NCI-H2196 treated with DMSO at 0.1 percent for 48 hours (cell line): ENCODE measurements around the gene SLX4.

Source experiments
- DNase-seq: peaks from one replicate; lab custom pipeline; 2025; ENCODE audit not compliant: unreplicated experiment; lab: John Stamatoyannopoulos, UW

SLX4 gene

DNA sequence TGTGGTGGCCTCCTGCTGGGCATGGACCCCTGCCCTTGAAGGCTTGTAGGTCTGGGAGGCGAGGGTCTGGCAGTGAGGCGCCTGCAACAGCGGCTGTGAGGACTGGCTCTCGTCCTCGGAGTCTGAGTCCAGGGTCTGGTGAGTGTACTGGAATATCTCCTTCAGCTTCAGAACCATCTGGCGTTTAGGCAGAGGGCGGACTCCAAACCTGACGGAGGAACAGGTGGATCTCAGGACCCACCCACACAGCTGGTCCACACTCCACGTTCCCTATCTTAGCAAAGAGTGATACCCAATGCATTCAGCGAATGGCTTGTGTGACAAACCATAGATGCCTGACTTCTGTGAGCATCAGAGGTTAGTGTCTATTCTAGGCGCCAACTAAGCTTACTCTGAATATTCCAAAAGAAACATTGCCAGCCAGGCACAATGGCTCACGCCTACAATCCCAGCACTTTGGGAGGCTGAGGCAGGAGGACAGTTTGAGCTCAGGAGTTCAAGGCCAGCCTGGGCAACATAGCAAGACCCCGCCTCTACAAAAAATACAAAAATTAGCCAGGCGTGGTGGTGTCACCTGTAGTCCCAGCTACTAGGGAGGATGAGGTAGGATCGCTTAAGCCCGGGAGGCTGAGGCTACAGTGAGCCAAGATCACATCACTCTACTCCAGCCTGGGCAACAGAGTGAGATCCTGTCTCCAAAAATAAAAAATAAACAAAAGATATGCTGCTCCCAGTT lies 27.9 kb downstream of the SLX4 start:
- DNase-seq, result no peak

GRCh38 chr16:3582276-3583165 lies 28.9 kb downstream of the SLX4 start:
- no peak for DNase-seq

DNA sequence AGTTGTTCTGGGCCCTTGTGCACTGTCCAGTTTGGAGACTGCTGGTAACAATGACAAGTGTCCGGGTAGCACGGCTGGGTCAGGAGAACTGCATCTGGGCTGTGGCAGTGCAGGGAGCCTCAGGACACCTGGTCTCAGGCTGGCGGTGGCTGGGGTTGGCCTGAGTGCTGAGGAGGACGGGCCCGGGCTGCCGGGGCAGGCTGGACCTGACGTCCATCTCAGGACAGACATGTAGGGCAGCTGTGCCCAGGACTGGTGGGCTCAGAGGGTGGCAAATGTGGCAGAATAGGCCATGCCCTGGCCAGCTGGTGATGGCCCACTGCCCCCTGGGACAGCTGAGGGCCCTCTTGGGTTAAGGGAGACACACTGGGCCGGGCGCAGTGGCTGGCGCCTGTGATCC lies 30.0 kb downstream of the SLX4 start:
- no peak for DNase-seq

DNA sequence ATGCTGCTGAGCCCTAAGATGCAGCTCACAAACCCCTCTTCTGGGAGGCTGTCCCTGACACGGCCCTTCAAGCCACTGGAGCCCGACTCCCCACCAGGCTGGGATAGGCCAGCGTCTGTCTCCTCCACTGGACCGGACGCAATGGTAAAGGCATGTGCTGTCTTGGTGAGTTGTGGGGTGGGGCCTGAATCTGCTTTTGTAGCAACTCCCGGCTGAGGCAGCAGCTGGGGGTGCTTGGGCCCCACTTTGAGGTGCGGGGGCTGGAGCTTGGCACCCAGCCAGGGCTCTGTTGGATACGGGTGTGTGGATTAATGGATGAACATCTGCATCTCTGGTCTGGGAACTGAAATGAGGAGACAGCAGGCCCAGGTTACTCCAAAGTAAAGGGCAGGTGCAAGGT lies 30.7 kb downstream of the SLX4 start:
- DNase-seq, result no peak

- DNase-seq, result no peak
Observed at GRCh38 chr16:3580251-3580651, 31.2 kb downstream of the SLX4 start.

DNA sequence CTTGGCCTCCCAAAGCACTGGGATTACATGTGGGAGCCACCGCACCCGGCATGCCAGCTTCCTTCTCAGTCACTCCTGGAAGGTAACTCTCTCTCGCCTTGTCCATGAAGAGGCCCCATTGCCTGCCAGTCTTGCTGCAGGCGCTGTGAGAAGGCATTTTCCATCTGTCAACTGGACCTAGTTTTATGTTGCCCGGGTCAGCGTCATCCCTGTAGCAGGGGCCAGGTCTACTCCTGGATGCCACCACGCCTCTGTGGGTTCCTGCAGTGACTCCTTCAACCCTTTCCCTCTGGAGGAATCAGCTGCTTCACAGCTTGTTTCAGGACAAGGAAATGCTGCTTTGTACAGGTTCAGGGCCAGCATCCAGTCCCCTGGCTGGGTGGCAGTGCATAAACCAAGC lies 31.6 kb downstream of the SLX4 start:
- DNase-seq, result no peak

- DNase-seq, result no peak
Observed at GRCh38 chr16:3578610-3579551, 32.5 kb downstream of the SLX4 start.

- DNase-seq, result no peak
Observed at GRCh38 chr16:3578121-3578520, 33.3 kb downstream of the SLX4 start.

- DNase-seq, result no peak
Observed at GRCh38 chr16:3577302-3577752, 34.1 kb downstream of the SLX4 start, which contains the start of gene NLRC3. NLRC3 (minus strand) TSS chr16:3577403; CDS start chr16:3565036, 12,367 bp downstream.

GRCh38 chr16:3576211-3576610 lies 35.2 kb downstream of the SLX4 start:
- DNase-seq, result no peak

GRCh38 chr16:3575491-3575890 lies 35.9 kb downstream of the SLX4 start:
- no peak for DNase-seq

- DNase-seq, result no peak
Observed at GRCh38 chr16:3574195-3574594, 37.2 kb downstream of the SLX4 start.

DNA sequence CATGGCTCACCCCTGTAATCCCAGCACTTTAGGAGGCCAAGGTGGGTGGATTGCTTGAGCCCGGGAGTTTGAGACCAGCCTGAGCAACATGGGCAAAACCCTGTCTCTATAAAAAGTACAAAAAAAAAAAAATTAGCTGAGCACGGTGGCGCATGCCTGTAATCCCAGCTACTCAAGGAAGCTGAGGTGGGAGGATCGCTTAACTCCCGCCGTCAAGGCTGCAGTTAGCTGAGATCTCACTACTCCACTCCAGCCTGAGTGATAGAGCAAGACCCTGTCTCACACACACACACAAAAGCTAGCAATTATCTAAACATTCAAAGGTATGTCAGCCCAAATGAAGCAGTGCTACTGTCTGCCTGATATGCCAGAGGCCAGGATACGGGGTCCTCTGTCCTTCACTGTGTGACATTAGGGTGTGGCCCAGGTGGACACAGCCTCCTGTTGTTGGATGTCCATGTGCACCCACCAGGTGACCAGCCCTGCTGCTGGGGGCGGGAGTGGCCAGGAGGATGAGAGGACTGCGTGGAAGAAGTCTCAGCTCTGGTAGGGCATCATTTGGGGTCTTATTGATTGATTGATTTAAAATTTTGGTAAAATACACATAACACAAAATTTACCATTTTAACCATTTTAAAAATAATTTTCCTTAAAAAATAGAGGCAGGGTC lies 38.1 kb downstream of the SLX4 start:
- no peak for DNase-seq

- no peak for DNase-seq
Observed at GRCh38 chr16:3570420-3571062, 40.9 kb downstream of the SLX4 start.

GRCh38 chr16:3569851-3570250 lies 41.6 kb downstream of the SLX4 start:
- DNase-seq, result no peak

- DNase-seq, result no peak
Observed at GRCh38 chr16:3566990-3567389, 44.4 kb downstream of the SLX4 start.

- no peak for DNase-seq
Observed at GRCh38 chr16:3564889-3565141, 46.6 kb downstream of the SLX4 start.

DNA sequence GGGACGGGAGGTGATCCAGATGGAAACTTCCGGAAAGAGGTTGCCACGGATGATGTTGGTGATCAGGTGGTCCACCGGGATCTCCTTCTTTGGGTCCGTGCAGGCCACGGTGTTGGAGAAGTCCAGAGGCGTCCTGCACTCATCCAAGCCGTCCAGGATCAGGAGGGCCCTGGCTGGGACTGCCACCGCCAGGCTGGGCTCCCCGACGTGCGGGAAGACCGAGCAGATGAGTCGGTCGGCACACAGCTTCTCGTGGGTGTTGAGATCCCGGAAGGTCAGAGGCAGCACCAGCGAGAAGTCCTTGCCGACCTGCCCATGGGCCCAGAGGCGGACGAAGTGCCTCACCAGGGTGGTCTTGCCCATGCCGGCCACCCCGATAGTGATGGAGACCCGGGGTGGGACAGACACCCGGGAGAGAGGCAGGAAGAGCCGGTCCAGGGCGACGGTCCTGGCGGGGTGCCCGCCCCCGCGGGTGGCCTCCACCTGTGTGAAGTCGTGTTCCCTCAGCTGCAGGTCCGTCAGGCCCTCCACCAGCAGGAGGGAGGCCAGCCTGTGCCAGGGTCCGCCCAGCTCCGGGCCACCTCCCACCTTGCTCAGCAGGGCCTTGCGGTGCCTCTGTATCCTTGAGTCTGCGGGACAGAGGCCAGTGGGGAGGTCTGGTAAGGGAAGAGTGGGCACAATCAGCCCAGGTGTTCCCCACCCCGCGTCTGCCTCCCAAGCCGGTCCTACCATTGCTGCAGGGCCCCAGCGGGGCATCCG lies 47.1 kb downstream of the SLX4 start:
- DNase-seq, result no peak

- DNase-seq, result no peak
Observed at GRCh38 chr16:3562914-3563480, 48.4 kb downstream of the SLX4 start.
